GM12873 (cell line): ENCODE measurements around the gene LTB.

ENCODE experiments used
- CTCF ChIP-seq: IDR thresholded peaks from 2 replicates; pipeline ENCODE4 v1.5.1; 2012; ENCODE audit warnings: low read depth, mild to moderate bottlenecking, moderate library complexity, low read length, control low read depth; ENCODE audit not compliant: insufficient read depth; ENCODE audit errors: missing control alignments

The LTB gene

GRCh38 chr6:31581434-31582229 is 592 bp downstream of the LTB start:
- TF ChIP-seq CTCF: no peak

GRCh38 chr6:31580807-31581433 is 1.3 kb downstream of the LTB start:
- peak; percentile 98 for TF ChIP-seq CTCF

- TF ChIP-seq CTCF: no peak
Measured at GRCh38 chr6:31580438-31580740, 1.8 kb downstream of the LTB start.

- no peak for TF ChIP-seq CTCF
Measured at GRCh38 chr6:31579546-31580437, 2.4 kb downstream of the LTB start.

- TF ChIP-seq CTCF: no peak
Measured at GRCh38 chr6:31579119-31579505, 3.1 kb downstream of the LTB start.

- no peak for TF ChIP-seq CTCF
Measured at GRCh38 chr6:31578184-31579118, 3.8 kb downstream of the LTB start.
